Suppressor macrophage treated with lipopolysaccharide for 4 hours (primary cell): Measurements from ENCODE around the gene RHOH.
A peak's percentile ranks its signal among the peaks of the same experiment; 100 is the strongest.

Experiments
- DNase-seq: peaks from one replicate; pipeline ENCODE4 v3.0.0-alpha.2; 2020

RHOH gene

DNA sequence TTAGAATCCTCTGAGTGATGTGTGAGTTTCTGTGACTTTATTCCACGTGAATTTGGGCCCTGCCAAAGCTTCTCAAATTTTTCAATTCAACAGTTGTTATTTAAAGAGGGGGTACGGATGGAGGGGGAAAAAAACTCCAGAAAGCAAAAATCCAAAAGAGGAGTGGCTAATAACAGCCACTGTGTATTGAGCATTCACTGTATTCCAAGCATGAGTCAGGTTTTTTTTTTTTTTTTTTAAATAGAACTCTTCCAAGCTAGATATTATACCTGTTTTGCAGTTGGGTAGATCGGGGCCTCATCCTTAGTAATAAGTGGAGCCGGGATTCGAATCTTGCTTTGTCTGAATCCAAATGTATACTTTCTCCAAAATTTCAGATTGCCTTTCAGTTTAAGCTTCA, 6.4 kb upstream of the RHOH start:
- no peak for DNase-seq

DNA sequence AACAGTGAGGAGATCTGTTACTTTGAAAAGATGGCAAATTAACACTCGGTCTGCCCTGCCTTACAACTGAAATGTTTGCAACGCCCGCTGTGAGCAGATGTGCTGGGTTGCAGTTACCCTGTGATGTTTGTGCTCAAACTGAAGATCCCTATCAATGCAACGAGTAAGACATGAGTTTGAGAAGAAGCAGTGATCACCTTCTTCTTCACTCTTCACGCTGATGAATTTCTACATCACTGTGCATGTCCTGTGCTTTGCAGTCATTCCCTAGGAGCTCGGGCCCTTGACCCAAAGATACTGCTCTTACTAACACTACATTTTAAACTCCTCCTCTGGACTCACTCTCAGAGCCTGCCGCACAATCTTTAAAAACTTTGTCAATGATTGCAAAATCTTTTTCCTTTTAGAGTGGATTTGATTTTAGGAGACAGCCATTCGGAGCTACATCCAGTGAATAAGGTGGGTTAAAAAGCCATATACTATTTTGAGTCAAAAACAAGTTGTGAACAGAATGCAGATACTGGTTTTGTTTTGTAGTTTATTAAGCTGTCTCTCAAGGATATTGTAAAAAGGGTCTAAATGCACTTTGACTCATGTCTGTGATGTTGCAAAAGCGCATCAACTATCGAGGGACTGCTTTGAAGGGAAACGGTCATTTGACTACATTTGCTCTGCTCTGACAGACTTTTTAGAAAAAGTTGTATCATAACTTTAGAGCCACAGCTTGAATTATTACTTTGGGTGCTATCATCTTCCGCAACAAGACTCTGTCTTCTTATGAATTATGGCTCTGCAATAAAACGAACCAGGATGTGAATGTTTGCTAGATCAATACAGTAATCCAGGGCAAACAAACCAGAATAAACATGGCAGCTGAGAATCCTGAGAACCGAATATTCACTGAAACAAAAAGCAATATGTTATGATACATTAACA, 5.7 kb upstream of the RHOH start:
- peak; percentile 28 for DNase-seq

DNA sequence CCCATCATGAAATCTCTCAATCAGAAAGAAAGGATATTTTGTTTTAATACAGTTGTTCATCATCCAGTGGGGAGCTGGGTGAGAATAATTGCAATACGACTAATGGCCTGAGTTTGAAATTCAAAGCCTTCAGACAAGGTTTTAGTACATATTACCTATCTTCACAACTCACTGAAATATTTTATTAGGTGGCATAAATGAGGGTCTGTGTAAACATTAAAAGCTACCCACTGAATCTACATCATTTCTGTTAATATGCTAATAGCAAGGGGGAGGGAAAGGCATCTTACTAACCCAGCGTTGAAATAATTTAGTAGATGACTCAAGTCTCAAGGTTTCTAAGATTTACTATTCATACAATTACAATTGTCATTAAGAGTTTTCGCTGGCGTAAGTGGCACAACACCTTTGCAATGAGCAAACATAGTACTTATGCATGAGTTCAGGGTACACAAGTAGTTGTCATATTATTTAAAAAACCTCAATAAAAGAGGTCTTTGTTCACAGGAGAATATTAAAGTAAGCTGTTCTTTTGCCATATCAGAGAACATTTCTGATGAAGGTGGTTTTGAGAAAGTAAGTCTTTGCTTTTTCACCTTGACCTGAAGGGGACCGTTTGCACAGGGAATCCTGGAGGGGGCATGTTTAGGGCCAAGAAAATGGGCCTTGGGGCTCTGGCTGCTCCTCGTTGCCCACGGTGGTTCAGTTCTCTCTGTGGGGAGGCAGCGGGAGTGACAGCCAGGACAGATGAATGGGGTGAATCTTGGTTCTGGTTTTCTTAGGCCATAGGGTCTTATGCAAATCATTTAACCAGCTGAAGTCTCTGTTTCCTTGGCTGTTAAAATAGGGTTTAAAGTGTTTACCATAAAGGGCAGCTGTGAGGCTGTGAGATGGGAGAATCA, 4.5 kb upstream of the RHOH start:
- DNase-seq, result no peak

DNA sequence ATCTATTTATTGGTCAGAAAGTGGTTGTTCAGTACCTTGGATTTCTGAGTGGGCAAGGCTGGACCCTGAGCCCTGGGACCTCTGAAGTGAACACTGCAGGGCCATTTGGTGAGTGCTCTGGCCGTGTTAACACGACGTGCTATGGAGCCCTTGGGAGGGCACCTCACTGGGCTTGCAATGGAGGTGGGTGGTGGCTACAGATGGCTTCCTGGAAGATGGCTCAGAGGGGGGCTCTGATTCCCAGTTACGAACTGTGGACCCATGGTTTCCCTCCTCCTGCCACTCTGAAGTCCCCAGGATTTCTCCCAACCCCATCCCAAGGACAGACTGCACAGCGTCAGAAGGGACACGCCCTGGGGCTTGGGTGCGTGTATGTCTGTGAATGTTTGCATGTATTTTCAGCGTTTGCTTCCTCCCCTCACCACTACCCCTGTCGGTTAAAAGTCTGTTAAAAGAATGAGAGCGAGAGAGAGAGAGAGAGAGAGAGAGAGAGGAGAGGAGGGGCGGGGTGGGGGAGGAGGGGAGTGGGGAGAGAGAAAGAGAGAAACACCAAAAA, 3.7 kb upstream of the RHOH start:
- no peak for DNase-seq

DNA sequence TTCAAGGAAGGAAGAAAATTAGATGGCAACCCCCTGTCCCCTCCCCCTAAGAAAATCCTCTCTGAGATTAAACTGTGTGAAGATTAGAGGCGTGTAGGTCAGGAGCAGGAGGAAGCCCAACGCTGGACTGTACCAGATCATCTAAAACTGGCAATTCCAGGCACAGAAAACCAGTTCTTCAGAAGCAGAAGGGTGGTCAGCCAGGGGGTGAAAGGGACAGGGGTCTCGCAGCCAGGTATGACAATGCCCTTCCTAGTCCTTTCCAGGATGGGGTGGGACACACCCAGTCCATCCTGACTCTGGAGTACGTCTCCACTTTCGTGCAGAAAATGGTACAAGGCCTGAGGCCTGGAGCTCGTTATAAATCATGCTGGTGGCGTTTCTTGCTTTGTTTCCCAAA, 3.3 kb upstream of the RHOH start:
- DNase-seq, result no peak

DNA sequence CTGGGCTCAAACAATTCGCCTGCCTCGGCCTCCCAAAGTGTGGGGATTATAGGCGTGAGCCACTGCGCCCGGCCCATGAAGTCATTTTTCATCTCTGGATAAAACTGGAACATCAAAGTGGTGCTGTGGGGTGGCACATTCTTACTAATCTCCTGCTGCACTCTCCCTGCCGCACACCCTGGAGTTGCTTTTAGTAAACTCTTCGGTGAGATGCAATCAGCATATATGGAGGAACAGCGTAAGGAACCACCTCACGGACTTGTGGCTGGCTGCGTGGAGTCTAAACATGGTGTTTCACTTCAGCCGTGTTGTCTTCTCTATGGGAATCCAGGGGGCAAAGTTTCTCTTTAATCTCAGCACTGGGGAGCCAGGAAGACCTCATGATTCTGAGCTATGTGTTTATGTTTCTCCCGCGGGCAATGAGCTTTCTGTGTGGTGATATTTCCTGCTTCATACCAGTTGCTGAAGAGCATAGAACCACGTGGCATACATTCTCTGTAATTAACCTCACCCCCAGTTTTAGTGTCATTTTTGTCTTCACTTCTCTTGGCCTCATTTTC, 2.1 kb upstream of the RHOH start:
- DNase-seq, result no peak

DNA sequence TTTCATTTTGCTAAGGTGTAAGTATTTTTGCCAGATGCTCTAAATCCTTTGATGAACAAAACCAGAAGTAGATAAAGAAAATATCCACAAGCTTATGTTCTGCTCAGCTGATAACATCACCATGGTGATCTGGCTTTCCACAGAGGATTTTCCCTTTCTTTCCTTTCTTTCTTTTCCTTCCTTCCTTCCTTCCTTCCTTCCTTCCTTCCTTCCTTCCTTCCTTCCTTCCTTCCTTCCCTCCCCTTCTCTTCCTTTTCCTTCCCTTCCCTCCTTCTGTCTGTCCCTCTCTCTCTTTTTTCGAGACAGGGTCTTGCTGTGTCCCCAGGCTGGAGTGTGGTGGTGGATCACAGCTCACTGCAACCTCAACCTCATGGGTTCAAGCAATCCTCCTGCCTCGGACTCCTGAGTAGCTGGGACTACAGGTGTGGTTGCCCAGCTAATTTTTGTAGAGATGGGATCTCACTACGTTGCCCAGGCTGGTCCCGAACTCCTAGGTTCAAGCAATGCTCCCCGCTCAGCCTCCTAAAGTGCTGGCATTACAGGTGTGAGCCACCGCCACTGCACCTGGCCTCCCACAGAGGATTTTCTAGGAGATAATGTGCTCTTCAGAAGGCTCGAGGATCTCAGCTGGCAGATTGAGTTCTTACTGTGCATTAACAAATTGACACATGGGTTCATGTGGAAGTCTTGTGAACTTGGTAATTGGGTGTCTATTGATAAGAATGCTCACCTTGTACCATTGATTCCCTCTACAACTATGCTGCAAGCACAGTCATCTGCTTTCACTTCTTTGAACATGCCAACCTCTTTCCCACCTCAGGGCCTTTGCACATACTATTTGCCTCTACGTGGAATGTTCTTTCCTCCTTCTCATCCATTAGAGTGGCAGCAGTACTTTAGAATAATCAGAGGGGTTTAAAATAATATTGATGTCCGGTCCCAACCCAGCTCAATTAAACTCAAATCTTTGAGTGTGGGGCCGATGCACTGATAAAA, 1.4 kb upstream of the RHOH start:
- DNase-seq, result no peak

DNA sequence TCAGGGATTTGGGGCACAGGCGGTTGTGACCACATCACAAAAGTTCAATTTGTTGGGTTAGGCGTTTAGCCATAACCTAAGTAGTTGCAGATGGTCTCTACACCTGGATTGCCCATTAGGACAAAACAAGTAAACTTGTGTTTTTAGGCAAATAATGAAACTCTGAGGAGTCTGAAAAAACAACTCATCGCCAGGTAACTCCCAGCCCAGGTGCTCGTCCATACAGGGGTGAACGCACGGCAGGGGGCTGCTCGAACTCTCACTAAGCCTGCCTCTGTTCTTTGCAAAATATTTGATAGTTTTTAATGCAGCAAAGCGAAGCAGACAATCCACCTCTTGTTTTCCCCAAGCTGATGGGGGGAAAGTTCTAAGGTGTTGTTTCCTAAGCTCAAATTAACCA, 559 bp upstream of the RHOH start:
- DNase-seq, result no peak

DNA sequence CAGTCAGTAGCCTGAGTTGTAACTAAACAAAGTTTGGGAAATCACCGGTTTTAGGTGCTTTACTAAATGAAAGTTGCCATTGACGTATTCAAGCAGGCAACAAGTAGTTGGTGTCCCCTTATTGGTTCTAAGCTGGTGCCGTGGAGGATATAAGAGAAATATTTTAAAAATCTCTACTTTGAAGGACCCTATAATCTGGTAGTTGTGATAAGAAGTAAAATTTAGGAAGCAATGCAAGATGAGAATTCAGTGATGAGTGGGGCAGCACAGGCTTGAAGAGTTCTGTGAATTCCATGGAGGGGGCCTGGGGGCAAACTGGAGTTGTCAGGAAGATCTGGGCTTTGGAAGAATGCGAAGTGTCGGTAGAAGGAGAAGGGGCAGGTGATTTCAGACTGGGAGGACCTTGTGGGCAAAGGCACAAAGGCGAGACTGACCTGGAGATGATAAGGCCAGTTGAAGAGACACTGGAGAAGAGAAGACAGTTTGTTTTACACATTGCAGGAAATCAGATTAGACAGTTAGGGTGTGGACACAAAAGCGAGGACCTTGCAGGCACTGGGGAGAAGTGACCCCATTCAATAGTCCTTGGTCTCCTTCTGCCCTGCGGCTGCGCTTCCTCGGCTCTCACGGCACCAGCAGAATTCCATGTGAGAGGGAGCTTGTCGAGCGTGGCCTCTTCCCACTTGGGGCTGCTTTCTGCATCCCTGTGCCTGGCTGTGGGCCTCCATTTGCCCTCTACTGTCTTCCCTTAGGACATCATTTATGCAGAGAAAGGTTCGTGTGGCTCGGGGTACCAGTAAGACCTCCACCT, 1.3 kb downstream of the RHOH start:
- DNase-seq, result no peak

DNA sequence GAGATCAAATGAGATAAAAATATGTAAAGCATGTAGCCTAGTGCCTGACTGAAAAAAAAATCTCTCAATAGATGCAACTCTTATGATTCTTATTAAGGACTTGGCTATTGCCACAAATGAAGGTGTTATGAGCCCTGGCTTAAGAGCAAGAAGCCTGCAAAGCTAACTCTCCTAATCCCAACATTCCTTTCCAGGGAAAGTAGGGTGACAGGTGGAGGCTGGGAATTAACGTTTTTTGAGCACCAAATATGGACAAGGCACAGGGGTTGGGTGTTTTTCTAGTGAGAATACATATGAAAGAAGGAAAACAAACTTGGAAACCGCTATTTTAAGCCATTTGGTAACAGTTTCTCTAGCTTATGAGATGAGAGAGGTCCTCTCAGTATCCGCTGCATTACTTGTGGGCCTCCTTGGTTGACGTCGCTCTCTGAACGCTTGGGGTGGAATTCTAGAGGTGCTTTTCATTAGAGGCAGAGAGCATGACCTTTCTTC, 2.4 kb downstream of the RHOH start:
- DNase-seq, result no peak

DNA sequence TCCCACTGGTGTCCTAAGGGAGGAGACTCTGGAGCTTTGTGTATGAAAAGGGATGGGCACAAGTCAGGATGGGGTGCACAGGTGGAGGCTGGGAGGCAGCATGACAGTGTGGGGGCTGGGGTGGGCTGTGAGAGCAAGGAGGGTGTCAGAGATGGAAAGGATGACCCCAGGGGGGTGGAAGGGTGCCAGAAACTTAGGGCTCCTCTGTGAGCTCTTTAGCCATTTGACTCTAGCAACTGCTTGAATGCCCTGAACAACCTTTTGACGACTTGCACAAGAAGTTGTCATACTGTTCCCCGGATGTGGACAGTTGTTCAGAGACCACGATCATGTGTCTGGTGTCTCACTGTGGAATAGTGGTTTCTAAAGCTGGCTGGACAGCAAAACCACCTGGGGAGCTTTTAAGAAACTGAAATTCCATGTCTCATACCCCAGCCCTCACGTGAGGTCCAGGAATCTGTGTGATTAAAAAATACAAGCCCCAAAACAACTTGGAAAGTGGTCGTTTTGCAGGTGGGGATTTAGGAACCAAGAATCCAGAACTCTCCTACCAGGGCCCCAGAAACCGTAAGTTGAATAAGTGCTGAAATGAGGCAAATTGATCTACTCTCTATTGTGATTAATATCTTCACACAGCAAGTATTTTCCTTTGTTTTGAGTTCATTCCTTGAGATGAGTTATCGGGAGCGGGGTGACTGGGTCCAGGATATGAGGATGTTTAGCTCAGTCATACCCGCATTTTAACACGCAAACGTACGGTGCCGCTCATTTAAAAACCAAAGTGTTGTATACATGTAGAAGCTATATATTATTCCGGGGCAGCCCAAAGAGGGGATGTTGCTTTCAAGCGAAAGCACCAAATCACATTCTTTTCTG, 3.4 kb downstream of the RHOH start:
- peak; percentile 89 for DNase-seq

DNA sequence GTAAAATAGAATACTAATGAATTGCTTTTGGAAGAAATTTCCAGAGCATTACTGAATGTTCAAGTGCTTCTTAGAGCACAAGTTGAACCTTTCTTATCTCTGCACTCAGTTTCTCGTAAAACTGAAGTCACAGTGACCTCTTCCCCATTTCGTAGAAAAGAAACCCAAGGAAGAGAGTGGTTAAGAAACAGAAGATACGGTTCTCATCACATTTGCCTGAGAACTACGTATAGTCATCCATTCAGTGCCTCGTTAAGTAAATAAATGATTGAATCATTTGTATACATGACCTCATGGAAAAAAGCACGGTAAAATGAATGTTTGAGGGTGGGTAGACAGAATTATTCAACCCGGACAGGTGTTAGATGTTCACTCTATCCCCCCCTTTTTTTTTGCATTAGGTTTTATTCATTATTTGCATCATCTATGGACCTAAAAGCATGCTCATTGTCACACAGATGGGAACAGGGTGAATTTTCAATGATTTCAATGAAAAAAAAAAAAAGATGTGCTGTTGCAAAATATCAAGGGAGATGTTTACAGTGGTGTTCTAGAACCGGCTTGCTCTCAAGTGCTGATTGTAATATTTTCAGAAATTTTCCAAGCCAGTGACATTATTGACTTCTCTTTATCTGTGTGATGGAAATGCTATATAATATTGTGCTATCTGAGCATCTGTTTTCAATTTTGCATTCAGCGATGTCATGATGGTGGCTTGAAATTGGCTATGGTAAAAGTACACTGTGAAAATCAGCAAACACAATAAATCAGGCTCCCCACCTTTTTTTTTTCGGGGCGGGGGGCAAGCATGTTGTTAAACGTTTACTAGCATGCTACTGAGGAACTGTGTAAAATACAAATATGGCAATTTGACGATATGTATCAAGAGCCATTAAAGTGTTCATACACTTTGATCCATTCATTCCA, 4.3 kb downstream of the RHOH start:
- peak; percentile 88 for DNase-seq

DNA sequence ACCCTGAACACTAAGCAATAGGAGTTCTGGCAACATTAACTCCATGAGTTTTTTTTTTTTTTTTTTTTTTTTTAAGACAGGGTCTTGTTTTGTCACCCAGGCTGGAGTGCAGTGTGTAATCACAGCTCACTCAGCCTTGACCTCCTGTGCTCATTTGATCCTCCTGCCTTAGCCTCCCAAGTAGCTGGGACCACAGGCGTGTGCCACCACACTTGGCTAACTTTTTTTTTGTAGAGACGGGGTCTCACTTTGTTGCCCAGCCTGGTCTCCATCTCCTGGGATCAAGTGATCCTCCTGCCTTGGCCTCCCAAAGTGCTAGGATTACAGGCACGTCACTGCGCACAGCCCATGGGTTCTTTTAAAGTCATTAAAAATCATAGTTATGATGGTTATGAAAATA, 5.1 kb downstream of the RHOH start:
- DNase-seq, result no peak

DNA sequence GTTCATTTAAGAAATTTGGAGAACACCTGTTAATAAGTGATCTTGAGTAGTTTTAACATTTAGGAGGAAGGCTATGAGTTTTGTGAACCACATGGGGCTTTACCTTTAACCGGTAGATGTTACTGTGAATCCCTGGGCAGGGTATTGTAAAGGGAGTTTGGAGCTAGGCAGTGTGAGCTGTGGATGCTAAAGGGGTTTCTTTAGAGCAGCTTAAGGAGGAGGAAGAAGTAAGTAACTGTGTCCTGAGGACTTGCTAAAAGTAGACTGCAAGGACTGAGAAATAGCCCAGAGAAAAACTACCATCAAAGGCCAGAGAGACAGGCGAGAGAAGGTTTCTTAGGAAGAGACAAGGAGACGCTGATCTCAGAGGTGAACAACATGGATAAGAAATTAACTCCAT, 5.6 kb downstream of the RHOH start:
- no peak for DNase-seq

DNA sequence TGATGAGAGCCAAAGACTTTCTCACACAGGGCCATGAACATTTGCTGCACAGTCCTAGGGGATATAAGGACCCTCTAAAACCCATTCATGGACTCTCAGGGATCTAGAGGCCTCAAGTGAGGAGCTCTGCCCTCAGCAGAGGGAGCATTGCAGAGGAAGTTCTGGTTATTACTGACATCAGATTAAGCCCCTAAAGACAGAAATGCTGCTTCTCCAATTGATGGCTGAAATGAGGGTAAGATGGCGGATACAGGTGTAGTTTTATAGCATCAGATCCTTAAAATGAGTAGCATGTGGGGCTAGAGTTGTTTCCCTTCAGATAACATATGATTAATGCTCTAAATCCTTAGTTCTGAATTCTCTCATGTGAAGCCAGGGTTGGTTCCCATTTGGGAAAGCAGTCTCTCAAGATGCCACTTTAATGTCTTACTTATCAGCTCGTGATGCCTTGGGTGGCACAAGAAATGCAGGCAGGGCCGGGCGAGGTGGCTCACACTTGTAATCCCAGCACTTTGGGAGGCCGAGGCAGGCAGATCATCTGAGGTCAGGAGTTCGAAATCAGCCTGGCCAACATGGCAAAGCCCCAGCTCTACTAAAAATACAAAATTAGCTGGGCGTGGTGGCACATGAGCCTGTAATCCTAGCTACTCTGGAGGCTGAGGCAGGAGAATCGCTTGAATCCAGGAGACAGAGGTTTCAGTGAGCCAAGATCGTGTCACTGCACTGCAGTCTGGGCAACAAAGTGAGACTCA, 7.9 kb downstream of the RHOH start:
- no peak for DNase-seq

DNA sequence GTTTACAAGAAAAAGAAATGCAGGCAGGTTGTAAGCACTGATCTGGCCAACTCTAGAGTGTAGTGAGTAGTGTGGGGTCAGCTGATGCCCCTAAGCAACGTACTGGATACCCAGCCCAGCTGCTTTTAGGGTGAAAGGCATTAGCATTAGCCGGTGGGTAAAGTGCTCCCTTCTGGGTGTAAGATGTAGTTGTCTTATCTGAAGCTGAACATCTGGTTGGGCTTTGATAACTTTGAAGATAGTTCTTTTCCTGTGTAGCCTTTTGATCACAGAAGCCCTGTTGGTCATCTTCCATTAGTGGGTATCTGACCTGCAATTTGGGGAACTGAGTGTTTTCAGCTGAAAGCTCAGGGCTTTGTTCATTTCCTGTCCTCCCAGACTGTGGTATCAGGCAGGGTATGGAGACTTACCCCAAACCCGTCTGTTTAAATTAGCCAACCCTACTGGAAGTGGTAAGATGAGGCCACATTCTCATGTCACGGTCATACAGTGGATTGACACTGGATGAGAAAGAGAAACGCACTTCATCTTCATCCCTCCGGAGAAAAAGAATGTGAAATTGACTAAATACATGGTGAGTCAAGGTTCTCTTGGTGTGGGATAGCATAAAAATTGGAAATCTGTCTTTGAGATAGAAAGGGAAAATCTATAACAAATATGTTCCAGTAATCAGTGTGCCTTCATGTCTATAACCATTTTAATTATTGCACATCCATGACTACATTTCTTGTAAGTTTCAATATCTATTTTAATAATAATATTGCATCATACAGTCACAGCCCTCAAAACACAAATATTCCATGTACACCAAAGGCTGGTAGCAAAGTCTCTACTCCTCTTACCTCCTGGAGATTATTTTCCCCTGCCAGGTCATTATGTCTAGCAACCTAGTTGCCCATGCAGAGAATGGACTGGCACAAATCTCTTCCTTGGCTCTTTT, 8.7 kb downstream of the RHOH start:
- peak; percentile 94 for DNase-seq

DNA sequence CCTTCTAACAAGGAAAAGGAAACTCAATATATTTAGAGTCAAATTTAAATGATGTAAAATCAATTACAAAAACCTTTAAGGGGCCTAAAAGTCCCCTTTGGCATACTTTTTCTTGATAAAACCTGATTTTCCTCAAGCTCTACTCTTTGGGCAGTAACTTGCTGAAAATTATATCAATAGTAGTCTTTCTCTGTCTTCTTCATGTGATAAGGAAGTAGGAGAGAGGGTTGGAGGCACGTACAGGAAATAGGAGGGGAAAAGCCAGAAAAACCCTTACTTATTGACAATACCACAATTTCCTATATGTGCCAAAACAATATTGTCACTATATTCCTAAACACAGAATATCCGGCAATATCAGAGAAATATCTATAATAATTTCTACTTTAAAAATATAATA, 9.6 kb downstream of the RHOH start:
- peak; percentile 60 for DNase-seq
